Measurements from ENCODE around the gene GOLGA5.
"Not testable (repeated sequence)": the region's sequence is repeated elsewhere in the genome, so short reads cannot be mapped to it uniquely, and the experiment has no call there.

Gene GOLGA5

GRCh38 chr14:92819680-92820535 is 25.8 kb downstream of the GOLGA5 start:
- not testable (repeated sequence) for DNase-seq (ENCODE audit: extremely low read depth in 1 of 2, low read depth in 1 of 2)

GRCh38 chr14:92820536-92820840 is 26.4 kb downstream of the GOLGA5 start:
- not testable (repeated sequence) for DNase-seq (ENCODE audit: extremely low read depth in 1 of 2, low read depth in 1 of 2)

DNA sequence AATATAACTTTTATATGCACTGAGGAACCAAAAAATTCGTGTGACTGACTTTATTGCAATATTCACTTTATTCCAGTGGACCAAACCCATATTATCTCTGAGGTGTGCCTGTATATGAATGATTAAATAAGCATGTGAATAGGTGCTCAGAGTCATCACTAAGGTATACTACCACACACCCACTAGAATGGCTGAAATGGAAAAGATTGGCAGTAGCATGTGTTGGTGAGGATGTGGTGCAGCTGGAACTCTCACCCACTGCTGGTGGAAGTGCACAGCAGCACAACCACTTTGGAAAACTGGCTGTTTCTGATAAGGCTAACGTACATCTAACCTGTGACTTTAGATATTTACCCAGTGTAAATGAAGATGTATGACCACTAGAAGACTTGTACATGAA is 36.8 kb downstream of the GOLGA5 start:
- DNase-seq (ENCODE audit: extremely low read depth in 1 of 2, low read depth in 1 of 2) = no peak

DNA sequence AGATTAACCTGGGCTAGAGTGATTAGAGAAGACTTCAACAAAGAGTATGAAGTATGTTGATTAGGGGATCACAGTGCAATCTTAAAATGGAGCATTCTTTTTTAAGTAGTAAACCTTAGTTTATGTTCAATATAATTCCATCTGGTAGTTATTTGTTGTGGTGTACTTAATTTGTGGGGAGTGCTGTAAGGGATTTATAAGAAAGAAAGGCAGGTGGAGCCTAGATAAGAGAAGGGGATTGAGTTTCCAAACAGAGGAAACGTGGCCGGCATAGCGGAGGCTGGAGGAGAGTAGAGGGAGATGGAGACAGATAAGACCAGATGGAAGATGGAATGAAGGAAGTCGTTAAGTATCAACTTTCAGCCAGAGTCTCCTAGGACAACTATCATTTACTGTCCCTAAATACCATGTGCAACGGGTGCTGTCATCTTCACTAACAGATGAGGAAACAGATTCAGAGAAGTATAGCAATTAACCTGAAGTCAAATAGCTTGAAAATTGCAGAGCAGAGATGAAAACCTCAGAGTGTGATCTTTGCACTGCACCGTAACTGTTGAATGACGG is 38.1 kb downstream of the GOLGA5 start:
- DNase-seq (ENCODE audit: extremely low read depth in 1 of 2, low read depth in 1 of 2) = no peak

- DNase-seq (ENCODE audit: extremely low read depth in 1 of 2, low read depth in 1 of 2) = no peak
Measured at GRCh38 chr14:92841930-92842329, 47.8 kb downstream of the GOLGA5 start.

DNA sequence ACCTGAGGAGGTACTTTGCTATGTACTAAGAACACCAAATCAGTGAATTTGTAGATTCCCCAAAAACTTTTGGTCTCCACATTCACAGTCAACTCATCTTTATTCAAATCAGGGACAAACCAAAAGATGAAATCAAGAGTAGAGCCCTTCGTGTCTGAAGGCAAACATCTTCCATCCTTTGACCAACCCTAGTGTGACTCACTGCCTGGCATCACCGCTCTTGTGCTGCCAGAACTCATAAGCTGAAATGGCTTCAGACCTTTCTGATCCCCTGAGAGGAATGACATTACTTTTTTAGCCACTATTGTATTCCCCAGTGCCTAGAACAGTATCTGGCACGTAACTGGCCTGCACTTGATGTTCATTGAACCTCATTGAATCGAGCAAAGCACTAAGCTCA is 50.1 kb downstream of the GOLGA5 start:
- peak in 1 of 2 donors; percentile 37 for DNase-seq (ENCODE audit: extremely low read depth in 1 of 2, low read depth in 1 of 2)

- peak; percentile 2 to 24 for DNase-seq (ENCODE audit: extremely low read depth in 1 of 2, low read depth in 1 of 2)
Measured at GRCh38 chr14:92846162-92846897, 52.2 kb downstream of the GOLGA5 start.

GRCh38 chr14:92847278-92847677 is 53.2 kb downstream of the GOLGA5 start:
- DNase-seq (ENCODE audit: extremely low read depth in 1 of 2, low read depth in 1 of 2) = no peak

DNA sequence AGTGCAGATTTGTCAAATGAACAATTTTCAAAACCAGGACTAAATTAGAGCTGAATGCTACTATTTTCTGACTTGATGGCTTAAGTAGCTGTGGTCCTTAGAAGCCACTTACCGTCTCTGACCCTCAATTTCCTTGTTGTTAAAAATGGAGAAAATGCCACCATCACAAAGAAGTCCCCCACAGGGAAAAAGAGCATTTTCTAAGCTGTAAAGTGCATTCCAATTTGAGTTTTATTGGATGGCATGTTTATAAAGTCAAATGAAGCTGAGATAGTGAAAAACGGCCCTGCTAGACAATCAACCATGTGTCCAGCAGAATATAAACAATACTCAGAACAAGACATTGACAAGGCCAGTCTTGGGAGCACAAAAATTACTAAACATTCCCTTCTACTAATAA is 53.6 kb downstream of the GOLGA5 start:
- no peak for DNase-seq (ENCODE audit: extremely low read depth in 1 of 2, low read depth in 1 of 2)

GRCh38 chr14:92848887-92849286 is 54.8 kb downstream of the GOLGA5 start:
- DNase-seq (ENCODE audit: extremely low read depth in 1 of 2, low read depth in 1 of 2) = no peak

- DNase-seq (ENCODE audit: extremely low read depth in 1 of 2, low read depth in 1 of 2) = no peak
Measured at GRCh38 chr14:92850492-92850891, 56.4 kb downstream of the GOLGA5 start.

- DNase-seq (ENCODE audit: extremely low read depth in 1 of 2, low read depth in 1 of 2) = not testable (repeated sequence)
Measured at GRCh38 chr14:92853136-92853535, 59.0 kb downstream of the GOLGA5 start.

GRCh38 chr14:92860049-92860840 is 66.1 kb downstream of the GOLGA5 start:
- DNase-seq (ENCODE audit: extremely low read depth in 1 of 2, low read depth in 1 of 2) = no peak

DNA sequence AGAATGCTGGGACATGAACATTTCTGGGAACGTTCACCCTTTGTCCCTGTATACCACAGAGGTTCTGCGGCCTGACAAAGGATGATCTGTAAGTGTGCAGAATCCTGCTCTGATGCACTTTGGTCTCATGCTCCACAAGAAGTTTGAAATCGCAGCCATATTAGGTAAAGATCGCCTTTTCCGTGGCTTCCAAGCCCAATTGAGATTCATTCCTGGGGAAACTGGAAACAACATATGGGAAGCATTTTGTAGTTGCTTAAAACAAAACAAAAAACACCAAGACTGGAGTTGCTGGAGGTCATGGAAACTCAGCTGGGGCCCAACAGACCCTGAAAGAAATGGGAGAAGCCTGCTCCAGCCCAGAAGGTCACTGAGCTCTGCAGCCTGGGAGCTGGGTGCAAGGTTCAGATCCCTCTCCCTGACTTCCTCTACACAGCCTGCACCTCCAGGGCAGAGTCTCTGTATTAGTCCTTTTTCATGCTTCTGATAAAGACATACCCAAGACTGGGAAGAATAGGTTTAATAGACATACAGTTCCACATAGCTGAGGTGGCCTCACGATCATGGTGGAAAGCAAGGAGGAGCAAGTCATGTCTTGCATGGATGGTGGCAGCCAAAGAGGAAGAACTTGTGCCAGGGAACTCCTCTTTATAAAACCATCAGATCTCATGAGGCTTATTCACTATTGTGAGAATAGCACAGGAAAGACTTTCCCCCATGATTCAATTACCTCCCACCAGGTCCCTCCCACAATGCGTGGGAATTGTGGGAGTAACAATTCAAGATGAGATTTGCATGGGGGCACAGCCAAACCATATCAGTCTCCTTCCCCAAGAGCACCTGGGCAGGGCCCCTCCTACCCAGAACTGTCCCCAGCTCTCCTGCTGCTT is 68.0 kb downstream of the GOLGA5 start:
- no peak for DNase-seq (ENCODE audit: extremely low read depth in 1 of 2, low read depth in 1 of 2)

- no peak for DNase-seq (ENCODE audit: extremely low read depth in 1 of 2, low read depth in 1 of 2)
Measured at GRCh38 chr14:92863286-92864080, 69.4 kb downstream of the GOLGA5 start.

- DNase-seq (ENCODE audit: extremely low read depth in 1 of 2, low read depth in 1 of 2) = no peak
Measured at GRCh38 chr14:92865674-92866073, 71.6 kb downstream of the GOLGA5 start.

DNA sequence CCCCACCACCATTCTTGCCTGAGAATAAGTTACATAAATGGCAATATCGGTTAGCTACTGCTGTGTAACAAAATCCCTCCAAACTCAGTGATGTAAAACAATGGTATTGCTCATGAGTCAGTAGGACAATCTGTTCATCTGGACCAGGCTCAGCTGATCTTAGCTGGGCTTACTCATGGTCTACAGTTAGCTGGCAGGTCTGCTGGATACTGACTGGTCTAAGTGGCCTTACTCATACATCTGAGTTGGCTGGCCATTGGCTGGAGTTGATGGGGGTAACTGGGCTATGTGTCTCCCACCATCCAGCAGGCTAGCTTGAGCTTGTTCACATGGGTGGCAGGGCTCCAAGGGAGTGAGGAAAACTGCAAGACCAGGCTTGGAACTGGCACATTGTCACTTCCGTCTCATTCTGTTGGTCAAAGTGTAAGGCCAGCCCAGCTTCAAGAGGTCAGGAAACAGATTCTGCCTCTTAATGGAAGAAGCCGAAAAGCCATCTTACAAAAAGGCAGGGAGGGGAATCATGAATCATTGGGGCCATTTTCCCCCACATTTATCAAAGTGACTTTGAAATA is 72.2 kb downstream of the GOLGA5 start:
- no peak for DNase-seq (ENCODE audit: extremely low read depth in 1 of 2, low read depth in 1 of 2)

DNA sequence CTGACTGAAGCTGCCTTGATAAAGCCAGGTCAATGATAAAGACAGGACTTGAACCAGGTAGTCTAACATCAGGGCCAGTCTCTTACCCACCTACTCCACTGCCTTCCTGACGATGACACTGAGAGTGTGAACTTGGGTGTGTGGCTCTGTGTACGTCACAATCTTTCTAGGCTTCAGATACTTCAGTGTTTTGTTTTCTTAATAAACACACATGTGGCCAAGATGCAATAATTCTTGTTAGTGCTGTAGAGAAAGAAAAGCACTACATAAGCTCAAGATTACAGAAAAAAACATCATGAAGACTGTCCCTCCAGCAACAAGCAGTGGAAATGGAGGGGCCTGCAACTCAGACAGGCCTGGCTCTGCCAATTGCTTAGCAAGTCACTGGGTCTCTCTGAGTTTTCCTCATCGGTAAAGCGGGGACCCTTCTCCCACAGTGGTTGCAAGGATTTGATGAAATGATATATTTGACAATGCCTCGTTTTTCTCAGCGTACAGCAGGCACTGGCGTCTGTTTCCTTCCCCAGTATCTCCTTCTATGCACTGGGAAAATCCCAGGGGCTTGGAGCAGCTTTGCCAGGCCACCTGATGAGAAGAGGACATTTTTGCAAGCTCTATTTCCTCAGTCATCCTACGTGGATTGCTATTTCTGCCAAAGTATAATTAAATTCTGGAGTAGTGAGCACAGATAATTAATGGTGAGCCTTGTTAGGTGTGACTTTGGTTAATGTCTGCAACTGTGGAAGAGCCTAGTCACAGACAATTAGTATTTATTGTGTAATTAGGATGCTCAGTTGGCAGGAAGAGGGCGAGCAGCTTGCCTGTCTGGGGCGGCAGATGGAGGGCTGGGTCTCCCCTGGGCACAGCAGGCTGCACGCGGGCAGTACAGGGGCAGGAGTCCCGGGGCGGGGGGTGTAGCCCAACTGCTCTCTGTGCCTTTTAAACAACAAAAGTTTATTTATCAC is 73.1 kb downstream of the GOLGA5 start:
- no peak for DNase-seq (ENCODE audit: extremely low read depth in 1 of 2, low read depth in 1 of 2)
